Stimulated activated CD8-positive, alpha-beta memory T cell treated with anti-CD3 and anti-CD28 coated beads, Interleukin-7, amount 100 ng/mL, for 4 hours (primary cell): ENCODE measurements around the gene GNPNAT1.

ENCODE experiments used
- DNase-seq, 2 donors: peaks; one replicate each; pipeline ENCODE4 v3.0.0-alpha.2; 2020; ENCODE audit warnings: low read depth in 2 of 2

Gene GNPNAT1

DNA sequence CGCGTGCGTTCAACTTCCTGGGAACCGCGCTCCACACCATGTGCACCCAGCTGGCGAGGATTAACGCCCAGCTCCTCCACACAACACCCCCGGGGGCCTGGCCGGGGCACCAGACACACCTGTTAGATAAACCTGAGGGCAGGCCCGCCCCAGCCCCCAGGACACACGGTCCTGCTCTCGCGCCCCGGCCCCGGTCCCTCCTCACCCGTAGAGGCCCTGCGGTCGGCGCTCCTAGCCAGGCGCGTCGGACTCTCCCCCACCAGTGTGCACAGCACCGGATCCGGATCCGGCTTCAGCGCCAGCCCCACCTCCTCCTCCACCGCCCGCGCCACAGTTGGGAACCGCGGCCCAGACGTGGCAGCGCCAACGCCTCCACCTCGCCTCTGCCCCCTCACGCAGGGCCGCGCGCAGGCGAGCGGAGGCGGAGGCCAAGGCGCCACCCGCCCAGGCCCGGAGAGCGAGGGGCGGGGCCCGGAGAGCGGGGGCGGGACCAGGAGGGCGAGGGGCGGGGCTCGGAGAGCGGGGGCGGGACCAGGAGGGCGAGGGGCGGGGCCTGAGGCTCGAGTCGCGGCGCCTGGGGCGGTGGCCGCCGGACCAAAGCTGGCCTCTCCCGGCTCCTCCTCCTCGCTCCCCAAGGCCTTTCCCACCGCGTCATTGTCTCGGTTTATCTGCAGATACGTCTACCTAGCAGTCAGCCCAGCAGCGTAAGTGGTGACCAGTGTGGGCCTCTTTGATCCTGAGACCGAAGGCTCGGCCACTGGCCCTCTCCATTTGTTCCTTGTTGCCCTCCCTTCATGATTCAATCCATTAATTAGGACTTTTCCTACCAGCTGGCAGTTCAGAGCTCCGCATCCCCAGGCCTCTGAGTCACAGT, at the start of gene GNPNAT1:
TSS of gene GNPNAT1 (minus strand) at position 385 of the 874 bp plus-strand sequence. CDS start 6,957 bp downstream, outside the sequence.
- DNase-seq: peak; percentile 81 to 91

DNA sequence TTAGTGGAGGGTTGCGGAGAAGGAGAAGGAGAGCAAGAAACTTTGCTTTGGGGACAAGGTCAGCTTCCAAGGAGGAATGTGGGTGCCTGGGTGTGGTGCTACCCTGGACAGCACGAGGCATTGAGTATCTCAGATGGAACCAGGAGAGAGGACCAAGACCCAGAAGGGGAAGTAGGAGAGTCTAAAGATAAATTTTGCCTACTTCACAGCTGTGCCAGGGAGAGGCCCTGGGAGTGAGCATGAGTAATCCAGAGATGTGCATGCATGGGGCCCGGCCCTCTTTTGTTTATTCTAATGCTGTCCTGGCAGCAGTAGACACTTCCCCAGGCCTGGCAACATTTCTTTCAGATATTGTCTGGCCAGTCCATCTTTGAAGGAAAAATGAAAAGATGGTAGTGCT, 49.5 kb upstream of the GNPNAT1 start:
- DNase-seq: no peak

DNA sequence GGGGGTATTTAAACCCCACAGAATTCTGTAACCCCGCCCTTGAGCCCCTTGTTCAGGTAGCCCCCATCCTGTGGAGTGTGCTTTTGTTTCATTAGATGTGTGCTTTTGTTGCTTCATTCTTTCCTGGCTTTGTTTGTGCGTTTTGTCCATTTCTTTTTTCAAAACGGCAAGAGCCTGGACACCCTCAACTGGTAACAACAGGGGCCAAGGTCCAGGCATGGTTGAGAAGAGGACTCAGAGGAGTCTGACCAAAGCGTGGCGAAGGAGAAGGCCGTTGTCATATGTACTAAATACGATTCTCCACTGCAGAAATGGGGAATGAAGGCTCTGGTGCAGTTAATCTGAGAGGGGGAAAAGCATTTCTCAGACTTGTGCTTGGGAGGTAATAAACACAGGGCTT, 46.0 kb upstream of the GNPNAT1 start:
- DNase-seq: no peak

DNA sequence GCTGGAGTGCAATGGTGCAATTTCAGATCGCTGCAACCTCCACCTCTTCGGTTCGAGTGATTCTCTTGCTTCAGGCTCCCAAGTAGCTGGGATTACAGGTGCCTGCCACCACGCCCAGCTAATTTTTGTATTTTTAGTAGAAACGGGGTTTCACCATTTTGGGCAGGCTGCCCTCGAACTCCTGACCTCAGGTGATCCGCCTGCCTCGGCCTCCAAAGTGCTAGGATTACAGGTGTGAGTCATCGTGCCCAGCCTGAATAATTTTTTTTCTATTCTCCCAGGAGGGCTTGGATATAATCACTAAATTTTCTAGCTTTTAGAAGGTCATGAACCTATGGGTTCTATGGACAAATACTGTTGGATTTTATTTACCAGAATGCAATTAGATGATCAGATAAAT, 44.7 kb upstream of the GNPNAT1 start:
- DNase-seq: no peak

DNA sequence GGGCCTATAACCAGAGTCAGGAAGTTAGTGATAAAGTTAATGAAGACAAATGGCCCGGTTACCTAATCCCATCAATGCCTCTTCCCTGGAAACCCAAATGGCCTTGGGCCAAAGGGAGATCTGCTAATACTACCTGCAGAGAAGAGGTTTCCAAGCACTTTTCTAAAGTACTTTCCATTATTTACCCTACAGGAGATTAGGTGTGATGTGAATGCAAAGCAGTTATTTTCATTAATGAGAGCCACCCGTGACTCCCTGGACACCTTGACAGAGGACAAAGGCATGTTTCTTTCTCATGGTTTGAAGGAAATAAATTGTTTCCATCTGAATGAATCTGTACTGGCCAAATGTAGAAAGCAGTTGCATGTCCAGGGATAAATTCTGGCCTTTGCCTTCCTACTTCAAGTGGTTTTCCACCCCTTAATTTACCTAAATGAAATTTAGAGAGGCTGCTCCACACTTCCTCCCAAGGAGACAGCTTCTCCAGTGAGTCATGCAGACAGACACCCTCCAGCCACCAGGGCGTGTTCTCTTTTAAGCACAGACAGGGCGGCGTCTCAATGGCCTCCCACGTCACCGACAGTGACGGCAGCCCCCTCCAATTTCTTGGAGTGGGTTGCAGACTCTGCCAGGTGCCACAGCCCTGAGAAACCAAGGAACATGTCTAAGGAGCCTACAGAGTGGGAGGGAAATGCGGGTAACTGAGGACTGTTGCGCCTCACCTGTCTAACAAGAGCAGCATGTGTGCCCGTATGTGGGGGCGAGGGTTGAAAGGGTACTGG, 43.9 kb upstream of the GNPNAT1 start:
- no peak for DNase-seq

DNA sequence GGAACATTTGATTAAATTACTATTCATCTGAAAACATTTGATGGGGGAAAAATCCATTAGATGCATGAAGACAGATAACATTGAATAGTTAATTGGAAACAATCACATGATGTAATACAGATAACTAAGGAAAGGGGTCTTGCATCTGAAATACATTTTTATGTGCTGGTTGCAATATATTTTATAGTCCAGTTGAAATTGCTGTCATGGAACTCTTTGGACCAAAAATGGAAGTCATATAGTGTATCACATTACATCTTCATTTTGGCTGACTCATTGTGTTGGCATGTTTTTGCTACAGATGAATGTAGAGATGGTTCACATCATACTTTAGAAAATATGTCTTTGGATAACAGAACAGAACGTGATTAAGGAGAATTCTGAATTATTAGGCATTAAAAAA, 43.0 kb upstream of the GNPNAT1 start:
- DNase-seq: no peak

DNA sequence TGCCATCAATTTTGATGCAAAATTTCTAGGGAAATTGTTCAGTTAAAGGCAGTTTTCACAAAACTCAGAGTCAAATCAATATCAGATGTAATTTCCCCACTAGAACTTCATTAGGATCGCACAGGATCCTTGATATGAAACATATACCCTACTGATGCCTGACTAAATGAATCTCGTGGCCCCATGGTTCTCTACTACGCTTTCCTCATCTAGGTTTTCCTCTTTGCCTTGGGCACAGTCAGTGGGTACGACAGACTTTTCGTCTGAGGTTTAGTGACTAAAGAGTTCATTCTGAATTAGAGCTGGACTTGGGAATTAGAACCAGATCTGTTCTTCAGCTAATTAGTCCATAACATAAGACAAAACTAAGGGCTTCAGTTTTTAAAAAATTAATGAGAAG, 42.5 kb upstream of the GNPNAT1 start:
- DNase-seq: no peak

DNA sequence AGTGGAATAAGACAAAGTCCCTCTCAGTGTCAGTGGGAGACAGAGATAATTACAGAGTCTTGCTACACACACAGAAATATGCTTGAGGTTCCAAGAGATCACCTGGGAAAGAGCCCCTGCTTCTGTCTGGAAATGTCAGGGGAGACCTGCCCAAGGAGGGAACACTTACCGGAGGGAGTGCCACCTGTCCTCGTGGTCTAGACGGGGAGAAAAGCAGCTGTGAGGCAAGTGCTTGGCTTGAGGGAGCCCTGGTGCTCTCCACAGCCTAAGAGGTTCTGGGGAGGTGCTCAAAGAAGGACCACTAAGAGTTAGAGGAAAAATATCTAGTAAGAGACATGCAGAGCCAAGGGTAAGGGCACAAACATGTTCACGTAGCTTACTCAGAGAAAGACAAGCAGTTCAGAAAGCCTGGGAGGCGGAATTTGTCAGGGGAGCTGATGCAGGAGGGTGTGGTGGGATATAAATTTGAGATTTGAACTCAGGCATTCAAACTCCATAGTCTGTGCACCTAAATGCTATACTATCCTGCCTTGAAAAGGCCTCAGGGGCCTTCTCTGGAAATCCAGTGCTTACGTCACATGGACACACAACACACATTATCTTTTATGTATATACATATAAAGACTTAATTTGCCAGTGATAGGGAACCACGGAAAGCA, 38.2 kb upstream of the GNPNAT1 start:
- DNase-seq: no peak

DNA sequence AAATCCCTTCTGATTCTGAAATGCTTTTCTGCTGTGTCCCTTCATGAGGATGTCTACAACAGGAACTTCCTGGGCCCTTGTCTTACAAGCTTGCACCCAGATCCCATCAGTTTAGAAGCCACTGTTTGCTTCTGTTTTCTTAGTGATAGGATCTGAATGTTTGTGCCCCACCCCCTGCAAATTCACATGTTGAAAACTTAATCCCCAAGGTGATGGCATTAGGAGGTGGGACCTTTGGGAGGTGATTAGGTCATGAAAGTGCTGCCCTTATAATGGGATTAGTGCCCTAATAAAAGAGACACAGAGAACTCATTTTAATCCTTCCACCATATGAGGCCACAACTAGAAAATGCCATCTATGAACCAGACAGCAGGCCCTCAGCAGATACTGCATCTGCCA, 36.0 kb upstream of the GNPNAT1 start:
- no peak for DNase-seq

DNA sequence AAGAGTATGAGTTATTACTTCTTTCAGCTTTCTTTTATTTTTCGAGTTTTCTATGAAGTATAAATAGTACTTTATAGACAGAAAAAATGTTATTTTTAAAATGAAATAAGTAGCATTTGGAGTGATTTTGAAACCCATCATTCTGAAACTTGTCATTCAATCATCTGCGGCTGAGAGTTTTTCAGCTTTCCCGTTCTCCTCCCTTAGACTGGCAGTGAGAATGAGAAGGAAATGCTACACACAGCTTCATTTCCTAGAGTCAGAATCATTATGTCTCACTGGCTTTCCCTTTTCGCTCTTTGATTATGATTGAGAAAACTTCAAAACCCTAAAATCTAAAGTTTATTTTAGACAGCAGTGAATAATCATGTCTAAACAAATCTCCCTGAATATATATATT, 33.7 kb upstream of the GNPNAT1 start:
- no peak for DNase-seq

DNA sequence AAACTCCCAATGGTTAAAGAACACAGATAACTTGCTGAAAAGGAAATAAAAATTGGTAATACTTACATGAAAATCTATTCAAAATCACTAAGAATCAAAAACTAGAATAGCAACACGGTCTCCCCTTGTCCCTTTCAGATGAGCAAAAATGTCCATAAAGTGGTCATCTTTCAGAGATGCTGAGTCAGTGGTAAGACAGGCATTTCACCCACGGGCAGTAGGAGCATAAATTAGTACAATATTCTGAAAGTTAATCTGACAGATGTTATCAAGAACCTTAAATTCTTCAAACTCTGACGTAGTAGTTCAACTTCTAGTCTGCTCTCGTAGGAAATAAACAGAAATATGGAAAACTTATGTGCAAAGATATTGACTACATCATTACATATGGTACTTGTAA, 33.1 kb upstream of the GNPNAT1 start:
- no peak for DNase-seq

DNA sequence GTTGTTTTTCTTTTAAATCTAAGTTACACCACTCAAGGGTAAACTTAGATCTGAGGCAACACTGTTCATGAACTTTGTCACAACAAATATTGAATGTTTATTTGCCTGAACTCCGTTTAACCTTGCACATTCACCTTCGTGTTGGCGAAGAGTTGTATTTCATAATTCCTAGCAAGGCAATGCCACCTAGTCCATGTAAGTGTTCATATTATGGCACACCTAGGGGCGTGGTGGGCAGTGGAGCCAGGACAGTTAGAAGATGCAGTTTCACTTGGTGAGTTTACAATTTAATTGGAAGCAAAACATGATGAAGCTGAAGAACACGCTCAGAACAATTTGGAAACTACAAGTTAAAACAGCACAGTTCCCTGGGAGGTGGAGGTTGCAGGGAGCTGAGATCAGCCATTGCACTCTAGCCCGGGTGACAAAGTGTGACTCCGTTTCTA, 30.4 kb upstream of the GNPNAT1 start:
- DNase-seq: no peak

DNA sequence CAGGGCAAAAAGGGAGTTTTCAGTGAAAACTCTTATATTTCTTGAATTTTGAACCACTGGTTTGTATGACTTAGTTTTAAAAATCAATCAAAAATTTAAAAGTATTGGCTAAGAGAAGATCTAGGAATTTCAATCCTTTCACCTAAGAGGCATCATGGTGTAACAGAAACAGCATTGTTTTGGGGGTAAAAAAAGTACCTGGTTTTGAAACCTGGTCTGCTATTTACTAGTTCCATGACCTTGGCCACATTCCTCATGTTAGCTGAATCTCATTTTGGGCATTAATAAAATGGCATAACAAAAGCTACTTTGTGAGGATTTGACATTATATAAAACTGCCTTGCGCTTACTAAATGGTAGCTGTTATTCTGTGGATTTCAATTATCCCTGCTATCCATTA, 16.7 kb upstream of the GNPNAT1 start:
- no peak for DNase-seq

DNA sequence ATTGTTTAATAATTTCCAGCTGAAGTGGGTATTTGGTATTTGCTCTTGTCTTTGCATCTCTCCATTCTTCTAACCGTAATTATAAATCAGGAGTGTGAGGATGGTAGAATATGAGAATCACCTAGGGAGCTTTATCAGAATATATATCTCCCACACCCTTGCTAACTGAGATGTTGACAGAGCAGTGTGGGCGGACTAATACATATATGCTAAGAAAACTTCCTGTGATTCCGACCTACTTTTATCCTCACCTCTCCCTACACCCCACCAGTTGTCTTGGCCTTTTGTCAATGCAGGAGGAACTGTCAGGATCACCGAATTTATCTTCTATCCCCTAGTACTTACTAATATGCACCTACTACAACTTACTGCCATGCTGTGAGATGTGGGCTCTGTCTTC, 14.7 kb upstream of the GNPNAT1 start:
- no peak for DNase-seq

DNA sequence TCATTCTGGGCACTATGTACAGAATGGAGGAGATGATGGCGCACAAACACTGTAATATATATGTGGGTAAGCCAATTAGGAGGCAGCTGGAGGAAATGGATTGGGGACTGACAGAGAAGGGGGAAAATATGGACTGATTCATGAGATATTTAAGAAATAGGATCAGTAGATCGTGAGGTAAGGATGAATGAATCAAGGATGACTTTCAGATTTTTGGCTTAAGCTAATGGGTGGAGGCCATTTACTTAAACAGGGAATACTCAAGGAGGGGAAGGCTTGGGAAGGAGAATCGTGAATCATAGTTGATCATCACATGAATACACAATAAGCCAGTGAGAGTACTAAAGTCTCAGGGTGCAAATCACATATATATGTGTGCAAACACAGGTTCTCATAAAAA, 11.2 kb upstream of the GNPNAT1 start:
- no peak for DNase-seq

DNA sequence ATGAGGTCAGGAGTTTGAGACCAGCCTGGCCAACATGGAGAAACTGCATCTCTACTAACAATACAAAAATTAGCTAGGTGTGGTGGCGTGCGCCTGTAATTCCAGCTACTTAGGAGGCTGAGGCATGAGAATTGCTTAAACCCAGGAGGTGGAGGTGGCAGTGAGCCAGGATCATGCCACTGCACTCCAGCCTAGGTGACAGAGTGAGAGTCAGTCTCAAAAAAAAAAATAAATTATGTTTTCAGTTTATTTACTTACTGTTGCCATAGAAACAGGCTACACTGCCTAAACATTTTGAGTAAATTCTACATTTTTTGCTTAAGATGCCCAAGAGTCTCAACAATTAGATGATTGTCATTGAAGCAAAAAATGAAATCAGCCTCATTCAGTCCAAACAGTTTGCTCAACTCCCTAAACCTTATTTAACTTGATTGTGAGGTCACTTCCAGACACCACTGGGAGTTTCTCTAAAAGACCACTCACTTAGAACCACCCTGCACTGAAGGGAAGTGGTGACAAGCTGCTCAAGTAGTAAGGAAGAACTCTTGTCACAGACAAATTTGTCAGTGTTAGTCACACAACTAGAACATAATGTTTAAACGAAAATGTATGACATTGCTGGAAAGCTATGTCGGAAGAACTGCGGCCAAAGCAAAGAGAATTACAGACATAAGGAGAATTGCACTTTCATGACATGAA, 9.8 kb upstream of the GNPNAT1 start:
- DNase-seq: no peak

DNA sequence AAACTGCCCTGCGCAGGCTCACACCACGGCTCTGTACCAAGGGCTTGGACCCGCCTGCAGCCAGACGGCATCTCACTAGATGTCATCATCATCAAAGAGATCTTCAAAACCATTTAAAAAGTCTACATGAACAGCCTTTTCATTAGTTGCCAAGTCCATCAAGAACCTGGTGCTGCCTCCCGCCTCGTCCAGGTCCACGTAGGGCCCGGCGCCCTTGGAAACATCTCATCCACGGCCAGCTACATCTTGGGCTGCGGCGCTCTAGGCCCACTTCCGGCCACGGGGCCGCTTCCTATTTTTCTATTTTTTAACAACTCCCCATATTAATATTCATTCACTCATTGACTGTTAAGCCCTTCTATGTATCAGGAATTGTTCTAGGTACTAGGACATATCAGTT, 7.4 kb upstream of the GNPNAT1 start:
- no peak for DNase-seq

DNA sequence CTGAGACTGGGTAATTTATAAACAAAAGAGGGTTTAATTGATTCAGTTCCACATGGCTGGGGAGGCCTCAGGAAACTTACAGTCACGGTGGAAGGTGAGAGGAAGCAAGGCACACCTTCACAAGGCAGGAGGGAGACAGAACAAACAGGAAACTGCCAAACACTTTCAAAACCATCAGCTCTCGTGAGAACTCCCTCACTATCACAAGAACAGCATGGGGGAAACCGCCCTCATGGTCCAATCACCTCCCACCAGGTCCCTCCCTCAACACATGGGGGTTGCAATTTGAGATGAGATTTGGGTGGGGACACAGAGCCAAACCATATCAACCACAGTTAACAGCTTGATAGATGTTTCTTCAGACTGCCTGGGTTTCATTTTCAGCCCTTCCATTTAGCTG, 6.2 kb upstream of the GNPNAT1 start:
- no peak for DNase-seq

DNA sequence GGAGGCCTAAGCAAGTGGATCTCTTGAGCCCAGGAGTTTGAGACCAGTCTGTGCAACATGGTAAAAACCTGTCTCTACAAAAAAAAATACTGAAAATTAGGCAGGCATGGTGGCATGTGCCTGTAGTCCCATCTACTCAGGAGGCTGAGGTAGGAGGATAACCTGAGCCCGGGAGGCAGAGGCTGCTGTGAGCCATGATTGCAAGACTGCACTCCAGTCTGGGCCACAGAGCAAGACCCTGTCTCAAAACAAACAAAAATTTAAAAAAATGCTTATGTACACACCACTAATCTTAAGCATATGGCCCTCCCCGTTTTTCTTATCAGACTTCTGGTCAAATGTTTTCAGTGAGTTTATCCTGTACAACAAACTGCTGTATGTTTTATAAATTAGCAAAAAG, 1.7 kb upstream of the GNPNAT1 start:
- no peak for DNase-seq

DNA sequence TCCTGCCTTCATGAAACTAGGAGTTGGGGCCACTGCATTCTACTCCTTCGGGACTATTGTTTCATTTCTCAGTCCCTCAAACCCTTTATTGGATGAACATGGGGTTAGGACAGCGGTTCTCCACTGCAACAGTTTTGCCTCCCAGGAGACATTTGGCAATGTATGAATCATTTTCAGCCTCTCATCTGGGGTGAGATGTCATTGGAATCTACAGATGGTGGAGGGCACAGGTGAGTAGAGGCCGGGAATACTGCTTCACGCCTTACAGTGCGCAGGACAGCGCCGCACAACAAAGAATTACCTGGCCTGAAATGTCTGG, 649 bp upstream of the GNPNAT1 start:
- no peak for DNase-seq

DNA sequence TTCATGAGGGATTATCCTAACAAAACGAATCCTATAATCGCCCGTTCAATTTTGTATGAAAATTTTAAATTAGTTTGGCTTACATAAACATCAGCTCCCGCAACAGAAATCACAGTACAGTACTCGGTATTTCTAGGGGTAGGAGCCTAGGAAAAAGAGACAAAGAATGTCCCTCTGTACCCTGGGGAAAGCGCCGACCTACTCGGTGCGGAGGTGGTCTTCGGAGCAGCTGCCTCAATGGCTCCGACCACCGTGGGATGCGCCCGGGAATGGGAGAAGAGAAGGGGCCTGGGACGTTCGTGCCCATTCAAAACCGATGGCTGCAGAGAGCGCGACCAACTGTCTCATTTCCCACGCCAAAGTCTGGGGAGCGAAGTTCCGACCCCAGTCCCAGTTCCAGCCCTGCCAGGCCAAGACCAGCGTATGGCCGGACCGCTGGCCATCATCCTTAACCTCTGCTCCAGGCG, 618 bp downstream of the GNPNAT1 start:
- DNase-seq: no peak
